OCI-M1 (cell line): ENCODE data around the gene EGLN3.
"Not testable (repeated sequence)": the region's sequence is repeated elsewhere in the genome, so short reads cannot be mapped to it uniquely, and the experiment has no call there.

Source experiments
- DNase-seq: peaks from one replicate; lab custom pipeline; 2025; lab: John Stamatoyannopoulos, UW

EGLN3 gene

DNA sequence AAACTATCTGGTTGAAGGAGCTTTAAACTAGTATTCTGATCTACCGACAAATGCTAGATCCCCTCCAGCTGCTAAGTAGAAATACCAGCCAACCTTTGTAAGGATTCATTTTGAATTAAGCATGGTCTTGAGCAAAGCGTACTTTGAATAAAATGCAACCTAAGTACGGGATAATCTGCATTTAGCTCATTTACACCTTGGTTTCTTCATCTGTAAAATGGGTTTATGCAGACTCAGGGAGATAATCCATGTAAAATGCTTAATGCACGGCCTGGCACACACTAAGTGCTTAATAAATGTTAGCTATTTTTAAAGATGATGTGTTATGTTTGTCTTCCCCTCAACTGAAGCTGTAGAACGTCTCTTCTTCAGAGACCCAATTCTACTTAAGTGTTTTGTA is 15.9 kb downstream of the EGLN3 start:
- no peak for DNase-seq

DNA sequence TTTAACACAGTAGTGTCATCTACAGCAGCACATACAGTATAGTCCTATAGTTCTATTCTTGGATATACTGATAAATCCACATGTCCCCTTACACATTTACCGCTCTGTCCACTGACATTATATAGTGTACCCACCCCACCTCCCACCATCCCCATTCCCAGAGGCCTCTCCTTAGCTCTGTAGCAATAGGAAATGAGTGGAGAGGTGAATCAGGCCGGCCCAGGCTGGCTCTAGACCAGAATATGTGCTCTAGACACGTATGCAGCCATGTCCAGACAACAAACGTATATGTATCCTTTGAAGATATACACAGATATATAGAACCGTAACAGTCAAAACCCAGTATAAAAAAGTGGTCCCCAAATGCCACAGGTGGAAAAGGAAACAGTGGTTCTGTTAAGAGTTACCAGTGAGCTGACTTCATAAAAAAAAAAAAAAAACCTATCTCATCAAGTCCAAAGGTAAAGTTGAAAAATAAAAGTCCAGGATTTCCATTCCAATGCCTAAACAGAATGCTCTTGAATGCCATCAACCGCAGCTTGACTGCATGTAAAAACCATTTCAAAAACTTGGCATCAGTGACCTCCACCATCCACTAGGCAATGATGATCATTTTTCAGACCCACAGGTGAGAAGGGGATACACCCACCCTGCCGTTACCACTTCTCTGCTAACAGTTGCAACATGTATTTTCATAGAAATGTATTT is 16.7 kb downstream of the EGLN3 start:
- no peak for DNase-seq

- DNase-seq = no peak
Observed at GRCh38 chr14:33933386-33933933, 17.4 kb downstream of the EGLN3 start.

- no peak for DNase-seq
Observed at GRCh38 chr14:33932576-33933345, 18.1 kb downstream of the EGLN3 start.

DNA sequence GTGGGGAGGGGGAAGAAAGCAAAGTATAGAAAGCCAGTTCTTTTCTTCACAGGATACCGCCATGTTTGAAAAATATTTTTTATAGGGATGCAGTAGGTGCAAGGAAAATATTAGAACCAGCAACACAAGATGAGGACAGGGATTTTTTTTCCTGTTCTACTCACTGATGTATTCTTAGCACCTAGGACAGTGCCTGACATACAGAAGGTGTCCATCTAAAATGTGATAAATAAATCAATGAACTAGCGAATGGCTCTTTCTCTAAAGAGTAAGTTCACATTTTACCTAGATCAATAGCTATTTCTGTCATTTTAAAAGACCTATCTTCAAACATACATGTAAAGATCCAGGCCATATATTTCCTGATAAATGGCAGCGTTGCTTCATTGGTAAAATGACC is 18.8 kb downstream of the EGLN3 start:
- DNase-seq = no peak

DNA sequence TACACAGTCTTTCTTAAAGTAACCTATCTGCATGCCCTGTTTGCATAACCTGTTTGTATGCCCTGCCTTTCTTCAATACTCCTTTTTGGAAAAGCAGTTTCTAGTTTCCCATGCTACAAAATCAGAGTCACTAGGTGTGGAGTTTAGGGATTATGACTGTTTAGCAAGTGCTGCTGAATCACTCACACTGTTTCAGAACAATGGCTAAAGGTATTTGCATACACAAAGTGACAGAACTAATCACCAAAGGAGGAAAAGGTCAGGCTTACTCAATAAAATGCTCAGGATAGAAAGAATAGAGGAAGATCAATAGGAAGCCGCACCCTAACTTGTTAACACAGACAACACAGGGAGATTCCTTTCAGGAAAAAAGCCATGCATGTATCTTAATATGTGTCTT is 19.4 kb downstream of the EGLN3 start:
- no peak for DNase-seq

- DNase-seq = no peak
Observed at GRCh38 chr14:33930439-33930838, 20.4 kb downstream of the EGLN3 start.

DNA sequence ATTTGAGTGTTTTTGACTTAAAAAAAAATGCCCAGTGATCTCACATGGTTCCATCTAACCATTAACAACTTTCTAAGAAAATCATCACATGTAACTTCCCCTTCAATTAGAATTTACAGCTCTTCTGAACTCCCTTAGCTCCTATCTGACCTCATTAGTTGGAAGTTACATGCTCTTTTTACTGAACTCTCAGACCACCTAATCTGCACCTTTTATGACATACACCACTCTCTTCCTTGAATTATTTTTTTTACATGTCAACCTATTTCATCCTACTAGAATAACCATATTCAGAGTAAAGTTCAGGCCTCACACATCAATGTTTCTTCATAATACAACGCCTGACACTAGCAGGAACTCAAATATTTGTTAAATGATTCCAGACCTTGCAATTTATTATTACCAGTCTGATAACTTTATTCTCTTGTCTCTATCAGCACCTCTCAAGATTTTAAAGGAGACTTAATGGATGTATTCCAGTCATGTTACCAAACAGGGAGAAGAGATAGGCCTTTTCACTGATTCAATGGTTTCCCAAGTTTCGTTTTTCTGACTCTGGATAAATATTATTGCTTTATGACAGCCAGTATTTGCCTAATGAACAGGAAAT is 21.0 kb downstream of the EGLN3 start:
- DNase-seq = no peak

GRCh38 chr14:33928895-33929294 is 22.0 kb downstream of the EGLN3 start:
- no peak for DNase-seq

DNA sequence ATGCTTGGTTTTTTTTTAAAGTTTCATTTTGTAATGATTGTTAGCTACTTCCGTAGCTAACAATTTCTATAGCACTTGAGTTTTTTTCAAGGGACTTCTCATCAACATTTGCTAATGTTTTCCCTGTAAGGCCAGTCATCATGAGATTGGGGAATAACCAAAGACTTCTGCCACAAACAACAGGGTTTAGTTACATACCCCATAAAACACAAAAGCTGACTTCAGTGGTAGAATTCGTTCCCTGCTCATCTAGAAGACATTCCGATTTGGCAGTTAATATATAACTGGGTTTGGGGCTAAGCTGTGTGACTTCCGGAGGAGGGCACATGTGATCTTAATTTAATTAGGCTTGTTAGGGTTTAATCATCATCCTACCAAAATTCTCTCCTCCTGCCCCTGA is 22.9 kb downstream of the EGLN3 start:
- no peak for DNase-seq

DNA sequence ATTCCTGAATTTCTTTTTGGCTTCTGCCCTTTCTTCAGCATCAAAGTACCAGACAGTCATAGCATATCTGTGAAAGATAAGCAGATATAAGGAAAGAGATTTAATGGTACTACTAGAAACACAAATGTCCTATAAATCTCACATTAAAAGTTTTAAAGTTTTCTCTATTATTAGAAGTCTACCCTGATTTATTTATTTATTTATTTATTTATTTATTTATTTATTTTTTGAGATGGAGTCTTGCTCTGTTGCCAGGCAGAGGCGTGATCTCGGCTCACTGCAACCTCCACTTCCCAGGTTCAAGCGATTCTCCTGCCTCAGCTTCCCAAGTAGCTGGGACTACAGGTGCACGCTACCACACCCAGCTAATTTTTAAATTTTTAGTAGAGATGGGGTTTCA is 23.9 kb downstream of the EGLN3 start:
- not testable (repeated sequence) for DNase-seq

DNA sequence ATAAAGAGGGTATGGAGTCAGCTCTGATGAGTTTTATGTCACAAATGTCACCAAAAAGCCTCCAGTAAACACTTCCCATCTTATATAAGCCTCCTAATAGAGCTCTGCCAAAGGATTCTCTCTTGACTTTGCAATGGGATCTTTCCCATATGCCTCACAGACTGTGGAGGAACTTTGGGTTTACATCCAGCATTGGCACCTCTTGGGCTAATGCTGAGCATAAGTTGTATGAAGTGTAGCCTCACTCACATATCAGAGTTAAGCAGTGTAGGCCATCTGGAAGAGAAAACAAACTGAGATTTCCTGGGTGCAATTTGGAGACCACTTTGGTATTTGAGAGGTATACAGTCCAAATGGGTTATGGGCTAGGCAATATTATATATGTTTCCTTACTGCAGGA is 24.9 kb downstream of the EGLN3 start:
- DNase-seq = no peak

- no peak for DNase-seq
Observed at GRCh38 chr14:33925235-33925634, 25.6 kb downstream of the EGLN3 start.

GRCh38 chr14:33924566-33925100 is 26.2 kb downstream of the EGLN3 start:
- no peak for DNase-seq

- DNase-seq = no peak
Observed at GRCh38 chr14:33922125-33922524, 28.7 kb downstream of the EGLN3 start.

GRCh38 chr14:33918256-33918655 is 32.6 kb downstream of the EGLN3 start:
- DNase-seq = no peak

DNA sequence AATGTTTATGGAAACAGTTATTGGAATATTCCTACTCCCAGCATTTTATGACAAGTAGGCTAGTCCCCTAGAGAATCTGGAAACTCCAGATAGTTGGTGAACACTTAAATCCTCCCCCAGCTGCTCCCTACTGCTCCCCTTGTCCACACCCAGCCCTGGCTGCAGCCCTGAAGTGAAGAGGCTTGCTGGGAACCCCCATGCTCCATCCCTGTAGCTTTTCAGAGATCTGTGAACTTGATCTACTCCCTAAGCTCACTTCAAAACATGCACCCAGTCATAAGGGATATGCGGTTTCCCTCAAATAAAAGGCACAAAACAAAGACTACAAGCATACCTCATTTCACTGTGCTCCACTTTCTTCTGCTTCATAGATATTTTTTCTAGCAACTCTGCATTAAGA is 33.2 kb downstream of the EGLN3 start:
- DNase-seq = no peak

DNA sequence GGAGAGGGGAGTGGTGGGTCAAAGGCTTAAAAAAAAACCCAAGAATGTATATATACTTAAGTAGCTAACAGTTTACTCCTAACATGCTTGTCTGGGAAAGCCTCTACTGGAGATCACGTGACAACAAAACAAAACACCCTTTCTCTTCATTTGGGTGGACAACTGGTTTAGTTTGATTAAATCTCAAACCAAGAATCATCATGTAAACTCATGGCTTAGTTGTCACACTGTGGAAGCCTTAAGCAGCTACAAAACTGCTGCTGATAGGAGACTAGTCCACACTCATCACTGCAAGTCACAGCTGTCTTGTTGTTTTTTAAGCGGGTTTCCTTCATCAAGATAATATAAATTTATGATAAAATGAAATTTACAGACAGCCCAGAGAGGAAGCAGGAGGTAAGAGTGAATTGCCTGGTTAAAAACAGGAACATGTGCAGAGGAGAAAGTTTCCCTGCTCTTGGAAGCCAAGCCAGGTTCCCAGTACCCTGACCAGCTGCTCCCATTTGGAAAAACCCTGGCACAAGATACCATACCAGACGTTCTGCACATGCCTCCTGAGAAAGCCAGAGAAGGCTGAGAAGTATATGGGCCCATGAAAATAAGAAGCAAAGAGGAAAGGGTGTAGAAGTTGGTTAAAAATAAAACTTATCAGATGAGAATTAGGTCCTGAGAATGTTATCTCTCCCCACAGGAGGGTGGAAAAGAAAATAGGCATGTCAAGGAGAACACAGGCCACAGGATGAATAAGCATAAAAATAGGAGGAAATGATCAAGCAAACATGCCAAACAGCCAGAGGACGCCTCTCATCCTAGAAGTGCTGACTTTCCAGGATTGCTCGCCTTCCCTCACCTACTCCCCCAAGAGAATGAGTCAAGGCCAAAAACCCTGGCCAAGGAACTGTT is 34.0 kb downstream of the EGLN3 start:
- peak; percentile 73 for DNase-seq

DNA sequence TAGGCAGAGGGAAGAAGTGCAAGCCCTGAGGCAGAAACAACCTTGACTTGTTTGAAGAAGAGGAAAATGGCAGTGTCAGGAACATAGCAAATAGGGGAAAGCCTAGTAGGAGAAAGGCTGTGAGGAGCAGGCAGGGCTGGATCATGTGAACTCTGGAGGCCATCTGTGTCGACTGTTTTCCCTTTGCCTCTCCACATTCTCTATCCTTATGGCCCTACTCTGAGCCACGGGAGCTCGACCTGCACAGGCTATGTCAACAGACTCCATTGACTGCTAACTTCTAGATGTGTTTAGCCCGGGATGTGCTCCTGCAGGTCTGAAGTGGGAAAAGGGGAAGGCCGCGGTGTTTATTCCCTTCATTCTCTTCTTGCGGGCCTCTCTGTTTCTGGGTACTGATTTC is 35.2 kb downstream of the EGLN3 start:
- DNase-seq = no peak

GRCh38 chr14:33914676-33915516 is 36.0 kb downstream of the EGLN3 start:
- DNase-seq = no peak

DNA sequence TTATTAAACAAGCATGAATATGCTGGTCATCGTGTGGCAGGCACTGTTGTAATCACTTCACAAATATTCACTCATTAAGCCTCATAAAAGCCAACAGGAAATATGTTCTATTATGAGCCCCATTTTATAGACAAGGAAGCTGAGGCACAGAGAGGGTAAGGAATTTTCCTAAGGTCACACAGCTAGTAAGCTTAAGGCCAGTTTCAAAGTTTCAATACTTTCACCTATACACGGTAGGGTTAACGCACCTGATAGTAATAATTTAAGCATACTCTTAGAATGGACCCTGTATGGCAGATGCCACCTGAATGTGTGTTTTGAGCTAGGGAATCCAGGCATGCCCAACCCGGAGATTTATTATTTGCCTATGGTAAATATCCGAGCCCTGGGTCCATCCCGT is 39.8 kb downstream of the EGLN3 start:
- no peak for DNase-seq
